Adrenal gland (tissue), 12 donors: ENCODE data around the gene ZNF862. TPM values are rescaled to one million over a fixed set of nuclear protein-coding genes. Genes with fewer than 3 reads are reported as not detected.

Source experiments
- DNase-seq, 7 donors: peaks; one replicate each; pipeline ENCODE4 v3.0.0-alpha.2; 2019 to 2020
- H3K27ac ChIP-seq, 5 donors: fragments of 200-600 bp; sonication (generic) in 4 of 5; 1 replicate in 3 of 5; 2 replicates in 2 of 5; pipeline versions ENCODE4 v1.5.1 to v1.8.0; 2016 to 2020; ENCODE audit warnings: mild to moderate bottlenecking in 1 of 5
- H3K27me3 ChIP-seq: fragments of 200-600 bp; 2 replicates; pipeline ENCODE4 v1.8.0; 2021
- H3K36me3 ChIP-seq, 2 donors: fragments of 200-600 bp; replicated peaks in 1 of 2; 1 replicate in 1 of 2; 2 replicates in 1 of 2; pipeline versions ENCODE4 v1.5.1 to v1.8.0; 2018 to 2022
- H3K4me1 ChIP-seq, 2 donors: fragments of 200-600 bp; replicated peaks in 1 of 2; 1 replicate in 1 of 2; 2 replicates in 1 of 2; pipeline versions ENCODE4 v1.5.1 to v1.8.0; 2018 to 2021
- H3K4me3 ChIP-seq, 4 donors: fragments of 200-600 bp; sonication (generic) in 3 of 4; one replicate each; pipeline ENCODE4 v1.5.1; 2016 to 2018
- H3K9me3 ChIP-seq, 3 donors: fragments of 200-600 bp; sonication (generic) in 1 of 3; replicated peaks in 1 of 3; 1 replicate in 2 of 3; 2 replicates in 1 of 3; pipeline versions ENCODE4 v1.5.1 to v1.8.0; 2016 to 2021
- CTCF ChIP-seq, 6 experiments: fragments of 450-650 bp in 4 of 6; fragments of 200-600 bp in 2 of 6; sonication (generic) in 1 of 6; IDR thresholded peaks; 1 replicate in 5 of 6; 2 replicates in 1 of 6; pipeline versions ENCODE4 v1.5.1 to v1.8.0; 2016 to 2021; ENCODE audit warnings: antibody characterized with exemption in 6 of 6, mild to moderate bottlenecking in 2 of 6, moderate library complexity in 1 of 6
- POLR2A ChIP-seq, 2 donors: fragments of 450-650 bp; IDR thresholded peaks; one replicate each; pipeline ENCODE4 v1.6.1; 2017; ENCODE audit warnings: antibody characterized with exemption in 2 of 2, mild to moderate bottlenecking in 2 of 2, moderate library complexity in 1 of 2
- WGBS, 4 donors: extraction: QIAGEN DNeasy Blood & Tissue Kit in 2 of 4; methylation state at CpG; one replicate each; pipeline versions ENCODE4 v1.1.5 to v1.1.7; 2013 to 2017; 5-methylcytosine and 5-hydroxymethylcytosine counted together
- intact Hi-C, 2 donors: fragments of 100-400 bp; cut with DNase I; formaldehyde crosslinking; loops; one replicate each; pipeline versions ENCODE4 v1.14.1 to v1.15.0; 2022 to 2023
- polyA plus RNA-seq, 3 donors: library from polyadenylated mRNA; stranded (reverse); fragments of 200-250 nt in 2 of 3; fragments of 350-450 nt in 1 of 3; fragmentation: Illumina TruSeq in 1 of 3; extraction: RNeasy Lipid Tissue Mini Kit (QIAGEN cat#74804) in 1 of 3; gene quantifications; one replicate each; pipeline ENCODE4 v1.2.3, GENCODE V29; 2013 to 2014
- total RNA-seq, 9 donors: library from RNA; depleted of rRNA in 4 of 9; stranded (reverse); fragments of >200 nt in 4 of 9; fragments of 120-200 nt in 1 of 9; fragmentation: NEBNext Ultra II Directional in 1 of 9; extraction: Animal tissue kit (Norgen Biotek cat#: 25700) in 1 of 9; gene quantifications; one replicate each; pipeline versions ENCODE4 v1.1.0 to v1.2.4, GENCODE V29; 2013 to 2023
- donor health status: healthy with polysubstance abuse.
- donor health status: Bipolar disorder and iron deficiency.
- donor health status: DM: yes; HTN: yes; CAD: no.
- donor health status: DM: no; HTN: no; CAD: no.
- donor health status: DM: no; HTN: no; CAD: no.
- donor health status: DM: yes; HTN: yes; CAD: no.

The ZNF862 gene
- total and polyA plus RNA-seq, 12 donors, result 7.3 to 32.9 (median 13.9) TPM

- peaks cover 7 to 9% of the 10 kb centered on the region in 2 donors for H3K4me1 ChIP-seq
- WGBS, 4 donors, result 88 to 94% (median 90%) methylated on average over 22 to 25 of the region's 25 CpGs
- DNase-seq, result peak in 1 of 7 donors; percentile 47
- no peak overlapping the region for H3K27ac ChIP-seq
- TF ChIP-seq CTCF (IDR thresholded peaks at IDR 0.05), result no peak
- TF ChIP-seq POLR2A (IDR thresholded peaks at IDR 0.05), result no peak
- no peak overlapping the region for H3K4me3 ChIP-seq
- H3K36me3 ChIP-seq, result peaks cover 0 to 14% of the 10 kb centered on the region in 2 donors
- intact Hi-C loops, result no loop called here
- H3K9me3 ChIP-seq, result no peaks in the 10 kb centered on the region
- H3K27me3 ChIP-seq, result no peaks in the 10 kb centered on the region
These were observed 29.8 kb downstream of the ZNF862 start for GRCh38 chr7:149867762-149868622.

DNA sequence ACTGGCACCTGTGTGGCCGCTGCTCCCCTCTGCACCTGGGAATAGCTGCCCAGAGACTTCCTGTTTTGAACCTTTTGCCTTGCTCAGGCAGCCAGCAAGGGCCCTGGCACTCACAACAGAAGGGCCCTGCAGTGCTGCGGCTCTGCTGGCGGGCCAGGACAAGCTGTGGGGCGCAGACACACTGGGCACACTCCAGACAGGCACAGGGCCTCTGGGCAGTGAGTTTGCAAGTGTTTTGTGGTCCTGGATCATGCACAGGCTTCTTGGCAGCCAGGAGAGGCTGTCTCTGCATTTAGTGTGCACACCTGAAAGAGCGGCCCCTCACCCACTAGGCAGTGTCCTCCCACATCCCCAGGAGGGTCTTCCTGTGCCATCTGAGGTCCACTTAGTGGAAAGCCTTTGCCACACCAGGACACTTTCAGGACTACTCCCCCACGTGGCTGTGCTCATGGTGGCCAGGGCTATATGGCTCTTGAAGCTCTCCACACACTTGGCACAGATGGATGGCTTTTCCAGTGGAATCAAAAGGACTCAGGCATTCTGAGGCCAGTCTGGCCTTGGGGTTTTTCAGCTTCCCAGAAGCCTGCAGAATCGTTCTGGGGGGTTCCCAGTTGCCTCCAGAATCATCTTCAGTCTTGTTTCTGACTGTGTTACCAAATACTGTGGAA, 30.6 kb downstream of the ZNF862 start:
- DNase-seq, result peak in 2 of 7 donors; percentile 41 to 50
- WGBS, 4 donors, result 33 to 77% (median 57%) methylated on average over 1 to 7 of the region's 7 CpGs

GRCh38 chr7:149869291-149869650, 31.1 kb downstream of the ZNF862 start:
- peak in 1 of 7 donors; percentile 51 for DNase-seq
- Histone ChIP-seq H3K4me3 (no peak overlapping the region), H3K4me1 (peaks cover 12 to 14% of the 10 kb centered on the region in 2 donors), H3K36me3 (peaks cover 0 to 11% of the 10 kb centered on the region in 2 donors), H3K9me3 (no peaks in the 10 kb centered on the region), H3K27me3 (no peaks in the 10 kb centered on the region), H3K27ac (peak overlapping the region in 1 of 5 donors; percentile 15)
- intact Hi-C loops, result no loop called here
- TF ChIP-seq CTCF (IDR thresholded peaks at IDR 0.05) (no peak), POLR2A (IDR thresholded peaks at IDR 0.05) (no peak)
- WGBS, 4 donors, result 53 to 79% (median 72%) methylated on average over 2 to 5 of the region's 5 CpGs

More for the DNA sequence above, 30.6 kb downstream of the ZNF862 start:
- Histone ChIP-seq H3K9me3 (no peaks in the 10 kb centered on the region), H3K4me1 (peaks cover 8 to 10% of the 10 kb centered on the region in 2 donors), H3K27ac (peak overlapping the region in 1 of 5 donors; percentile 15), H3K27me3 (no peaks in the 10 kb centered on the region), H3K4me3 (no peak overlapping the region), H3K36me3 (peaks cover 0 to 14% of the 10 kb centered on the region in 2 donors)
- no peak for TF ChIP-seq POLR2A (IDR thresholded peaks at IDR 0.05)
- intact Hi-C loops, result no loop called here

- no peaks in the 10 kb centered on the region for H3K9me3 ChIP-seq
- peaks cover 0 to 5% of the 10 kb centered on the region in 2 donors for H3K36me3 ChIP-seq
- no peak overlapping the region for H3K4me3 ChIP-seq
- H3K27me3 ChIP-seq, result no peaks in the 10 kb centered on the region
- intact Hi-C loops, result no loop called here
- TF ChIP-seq POLR2A (IDR thresholded peaks at IDR 0.05) (no peak), CTCF (IDR thresholded peaks at IDR 0.05) (no peak)
- no peak overlapping the region for H3K27ac ChIP-seq
- peaks cover 17 to 19% of the 10 kb centered on the region in 2 donors for H3K4me1 ChIP-seq
- DNase-seq, result no peak
- 67 to 92% (median 72%) methylated on average over 6 of the region's 6 CpGs for WGBS, 4 donors
These were observed 31.7 kb downstream of the ZNF862 start for GRCh38 chr7:149869867-149870266.
